ENCODE measurements around the gene ESRRG.

DNA sequence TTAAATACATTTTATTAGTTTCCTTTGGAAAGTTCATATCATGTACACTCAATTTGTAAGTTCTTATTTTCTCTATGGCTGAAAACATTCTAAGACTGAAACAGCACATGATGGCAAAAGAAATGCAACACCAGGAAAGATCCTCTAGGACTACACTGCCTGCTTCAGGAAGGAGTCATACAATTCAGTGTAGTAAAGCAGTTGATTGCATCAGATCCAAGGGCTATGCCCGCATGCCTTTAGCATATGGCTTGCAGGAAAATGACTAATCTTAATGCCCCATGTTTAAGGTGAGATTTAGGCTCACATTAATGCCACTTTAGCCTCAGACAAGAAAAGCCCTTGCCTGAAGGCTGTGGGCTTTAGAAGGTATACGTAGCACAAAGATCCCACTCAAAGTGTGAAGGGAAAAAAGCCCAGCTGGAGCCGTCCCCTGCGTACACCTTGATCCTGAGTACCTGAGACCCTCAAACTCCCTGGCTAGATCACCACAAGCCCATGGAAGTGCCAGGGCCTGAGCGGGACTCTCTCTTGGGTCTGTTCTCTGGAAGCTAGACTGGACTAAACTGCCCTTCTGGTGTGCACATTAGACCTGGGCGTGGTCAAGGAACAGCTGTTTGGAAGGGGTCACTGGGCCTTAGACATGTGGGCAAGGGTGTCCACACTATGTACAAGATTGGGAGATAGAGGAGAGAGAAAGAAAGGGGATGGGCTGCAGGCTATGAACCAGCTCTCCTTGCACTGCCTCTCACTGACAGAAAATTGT is 52.9 kb downstream of the ESRRG start:
- TF ChIP-seq, protein P1, sequence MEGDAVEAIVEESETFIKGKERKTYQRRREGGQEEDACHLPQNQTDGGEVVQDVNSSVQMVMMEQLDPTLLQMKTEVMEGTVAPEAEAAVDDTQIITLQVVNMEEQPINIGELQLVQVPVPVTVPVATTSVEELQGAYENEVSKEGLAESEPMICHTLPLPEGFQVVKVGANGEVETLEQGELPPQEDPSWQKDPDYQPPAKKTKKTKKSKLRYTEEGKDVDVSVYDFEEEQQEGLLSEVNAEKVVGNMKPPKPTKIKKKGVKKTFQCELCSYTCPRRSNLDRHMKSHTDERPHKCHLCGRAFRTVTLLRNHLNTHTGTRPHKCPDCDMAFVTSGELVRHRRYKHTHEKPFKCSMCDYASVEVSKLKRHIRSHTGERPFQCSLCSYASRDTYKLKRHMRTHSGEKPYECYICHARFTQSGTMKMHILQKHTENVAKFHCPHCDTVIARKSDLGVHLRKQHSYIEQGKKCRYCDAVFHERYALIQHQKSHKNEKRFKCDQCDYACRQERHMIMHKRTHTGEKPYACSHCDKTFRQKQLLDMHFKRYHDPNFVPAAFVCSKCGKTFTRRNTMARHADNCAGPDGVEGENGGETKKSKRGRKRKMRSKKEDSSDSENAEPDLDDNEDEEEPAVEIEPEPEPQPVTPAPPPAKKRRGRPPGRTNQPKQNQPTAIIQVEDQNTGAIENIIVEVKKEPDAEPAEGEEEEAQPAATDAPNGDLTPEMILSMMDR (IDR thresholded peaks at IDR 0.05), result no peak
- TF ChIP-seq POLR2A (IDR thresholded peaks at IDR 0.05), result no peak
